A549 (cell line): ENCODE measurements around the gene PANK2. TPM values are rescaled to one million over a fixed set of nuclear protein-coding genes. Genes with fewer than 3 reads are reported as not detected.
"Not testable (repeated sequence)": the region's sequence is repeated elsewhere in the genome, so short reads cannot be mapped to it uniquely, and the experiment has no call there.

Experiments used
- ATAC-seq, 2 experiments: fragments of 200-7000 bp in 1 of 2; fragments of >200 bp in 1 of 2; cut with Nextera tagmentation in 1 of 2; cut with Tn5 transposase in 1 of 2; 3 replicates each; pipeline versions ENCODE4 v1.8.0 to v1.9.1; 2018 to 2020; ENCODE audit warnings: mild to moderate bottlenecking in 1 of 2, moderate library complexity in 1 of 2
- CTCF ChIA-PET: fragments of 300-600 bp; sonication (Branson Sonifier 250); formaldehyde crosslinking; extraction: SDS; loops from one replicate; lab custom pipeline; 2021; ENCODE audit warnings: antibody characterized with exemption, inconsistent platforms; lab: Yijun Ruan, JAX
- POLR2A ChIA-PET: fragments of 350-600 bp; formaldehyde crosslinking; extraction: SDS; loops from one replicate; lab custom pipeline; 2021; ENCODE audit warnings: antibody characterized with exemption, inconsistent platforms; lab: Yijun Ruan, JAX
- DNase-seq, 2 experiments: peaks; one replicate each; pipeline versions ENCODE4 v3.0.0 to v3.0.0-alpha.2; 2011 to 2016; ENCODE audit warnings: low read depth in 1 of 2, low spot score in 1 of 2
- FAIRE-seq: peaks from 2 replicates; lab custom pipeline; 2011; peaks lifted over from hg19 to GRCh38; lab: Jason Lieb, UNC
- H3K27ac ChIP-seq, 2 experiments: fragments of >200 bp; sonication (Bioruptor Twin); formaldehyde crosslinking; 3 replicates each; pipeline ENCODE4 v1.5.1; 2016 to 2017
- H3K4me1 ChIP-seq: fragments of >200 bp; sonication (Bioruptor Twin); formaldehyde crosslinking; 3 replicates; pipeline ENCODE4 v1.6.1; 2016
- H3K4me2 ChIP-seq: fragments of >200 bp; sonication (Bioruptor Twin); formaldehyde crosslinking; 3 replicates; pipeline ENCODE4 v1.6.1; 2016
- H3K4me3 ChIP-seq: fragments of >200 bp; sonication (Bioruptor Twin); formaldehyde crosslinking; 3 replicates; pipeline ENCODE4 v1.5.1; 2016
- H3K9me3 ChIP-seq: fragments of >200 bp; sonication (Bioruptor Twin); formaldehyde crosslinking; 3 replicates; pipeline ENCODE4 v1.6.1; 2016
- EHF ChIP-seq: fragments of 250-450 bp; sonication (Bioruptor Pico); IDR thresholded peaks from 2 replicates; pipeline ENCODE4 v1.5.0; 2020; ENCODE audit warnings: mild to moderate bottlenecking
- EP300 ChIP-seq, 2 experiments: fragments of >200 bp; sonication (Bioruptor Twin); formaldehyde crosslinking; IDR thresholded peaks; 2 replicates in 1 of 2; 3 replicates in 1 of 2; pipeline ENCODE4 v1.6.1; 2016 to 2017
- ESRRA ChIP-seq: fragments of 150-350 bp; IDR thresholded peaks from 2 replicates; pipeline ENCODE4 v1.6.1; 2014; ENCODE audit warnings: mild to moderate bottlenecking, low read length, borderline replicate concordance
- FOSB ChIP-seq: fragments of 250-450 bp; sonication (Bioruptor Pico); IDR thresholded peaks from 2 replicates; pipeline ENCODE4 v1.5.0; 2020; ENCODE audit warnings: mild to moderate bottlenecking, moderate library complexity
- FOSL2 ChIP-seq, 2 experiments: fragments of 450-650 bp in 1 of 2; fragments of >200 bp in 1 of 2; sonication (Bioruptor Twin) in 1 of 2; formaldehyde crosslinking; IDR thresholded peaks; 2 replicates each; pipeline versions ENCODE4 v1.5.0 to v1.6.1; 2016 to 2020; ENCODE audit warnings: mild to moderate bottlenecking in 1 of 2, moderate library complexity in 1 of 2
- GATA3 ChIP-seq: IDR thresholded peaks from 2 replicates; pipeline ENCODE4 v1.6.1; 2012; ENCODE audit warnings: borderline replicate concordance
- HDAC2 ChIP-seq: fragments of 200-600 bp; sonication (generic); IDR thresholded peaks from 2 replicates; pipeline ENCODE4 v1.6.1; 2016
- KDM1A ChIP-seq: fragments of 200-600 bp; sonication (generic); IDR thresholded peaks from 2 replicates; pipeline ENCODE4 v1.6.1; 2016; ENCODE audit warnings: low read depth, mild to moderate bottlenecking
- KDM5A ChIP-seq: fragments of 200-600 bp; sonication (generic); IDR thresholded peaks from 2 replicates; pipeline ENCODE4 v1.6.1; 2016; ENCODE audit warnings: antibody characterized with exemption, mild to moderate bottlenecking
- MAFK ChIP-seq: fragments of 450-650 bp; IDR thresholded peaks from 2 replicates; pipeline ENCODE4 v1.6.1; 2014; ENCODE audit not compliant: partially characterized antibody
- NFE2L2 ChIP-seq: fragments of 150-350 bp; conservative IDR thresholded peaks from 2 replicates; pipeline ENCODE4 v1.6.1; 2014; ENCODE audit warnings: low read length
- NR3C1 ChIP-seq: fragments of >200 bp; sonication (Bioruptor Twin); formaldehyde crosslinking; IDR thresholded peaks from 3 replicates; pipeline ENCODE4 v1.6.1; 2017
- POLR2A ChIP-seq: IDR thresholded peaks from 2 replicates; pipeline ENCODE4 v1.6.1; 2012; ENCODE audit warnings: mild to moderate bottlenecking, low read length
- POLR2AphosphoS2 ChIP-seq: conservative IDR thresholded peaks from 2 replicates; pipeline ENCODE4 v1.6.1; 2012; ENCODE audit warnings: low read length, improper control_type of control experiment, inconsistent platforms
- RAD21 ChIP-seq, 2 experiments: fragments of >200 bp in 1 of 2; sonication (Bioruptor Twin) in 1 of 2; formaldehyde crosslinking in 1 of 2; IDR thresholded peaks in 1 of 2; conservative IDR thresholded peaks in 1 of 2; 2 replicates in 1 of 2; 3 replicates in 1 of 2; pipeline ENCODE4 v1.6.1; 2012 to 2018; ENCODE audit warnings: inconsistent platforms in 1 of 2
- RARB ChIP-seq: fragments of 250-450 bp; sonication (Bioruptor Pico); IDR thresholded peaks from 2 replicates; pipeline ENCODE4 v1.8.0; 2021; ENCODE audit warnings: mild to moderate bottlenecking, moderate library complexity
- RFX5 ChIP-seq: fragments of 450-650 bp; IDR thresholded peaks from 2 replicates; pipeline ENCODE4 v1.7.1; 2014; ENCODE audit warnings: antibody characterized with exemption, mild to moderate bottlenecking, moderate library complexity
- TFCP2L1 ChIP-seq: fragments of 250-450 bp; sonication (Bioruptor Pico); IDR thresholded peaks from 2 replicates; pipeline ENCODE4 v1.5.0; 2021; ENCODE audit warnings: mild to moderate bottlenecking
- TP53 ChIP-seq: fragments of 250-450 bp; sonication (Bioruptor Pico); IDR thresholded peaks from 2 replicates; pipeline ENCODE4 v1.5.0; 2021; ENCODE audit warnings: mild to moderate bottlenecking, moderate library complexity
- ZSCAN20 ChIP-seq: fragments of 250-450 bp; sonication (Bioruptor Pico); IDR thresholded peaks from 2 replicates; pipeline ENCODE4 v1.8.0; 2022; ENCODE audit warnings: mild to moderate bottlenecking, moderate library complexity
- WGBS: methylation state at CpG from one replicate; pipeline ENCODE4 v1.1.6; 2017; ENCODE audit errors: missing lambda C conversion rate; 5-methylcytosine and 5-hydroxymethylcytosine counted together
- polyA plus RNA-seq, 4 experiments: library from polyadenylated mRNA; depleted of rRNA in 3 of 4; stranded (reverse); fragments of >200 nt; fragmentation: RNase III in 1 of 4; extraction: RNeasy Plus Mini Kit Qiagen cat#74134 plus additional on column Dnase treatment in 1 of 4; gene quantifications; 2 replicates in 3 of 4; 3 replicates in 1 of 4; pipeline ENCODE4 v1.2.3, GENCODE V29; 2011 to 2017
- TF ChIP-seq, protein P1 (sequence below): fragments of 150-350 bp; IDR thresholded peaks from 2 replicates; pipeline ENCODE4 v1.6.1; 2014; ENCODE audit warnings: low read depth, mild to moderate bottlenecking, low read length
- TF ChIP-seq, protein P2 (sequence below): IDR thresholded peaks from 2 replicates; pipeline ENCODE4 v1.6.1; 2012
- TF ChIP-seq, protein P3 (sequence below): fragments of 450-650 bp; IDR thresholded peaks from 2 replicates; pipeline ENCODE4 v1.6.1; 2014; ENCODE audit warnings: antibody characterized with exemption
- TF ChIP-seq, protein P4 (sequence below): fragments of >200 bp; sonication (Bioruptor Twin); formaldehyde crosslinking; IDR thresholded peaks from 3 replicates; pipeline ENCODE4 v1.5.1; 2016

PANK2 gene
- polyA plus RNA-seq, 2 of the 4 experiments (the other 2 are of a cell fraction): 44.6 to 45.9 TPM

GRCh38 chr20:3896302-3896701 is 7.1 kb downstream of the PANK2 start:
- FAIRE-seq: no peak
- no peak for DNase-seq
- no peaks in the 10 kb centered on the region for H3K9me3 ChIP-seq
- peaks cover 88% of the 10 kb centered on the region for H3K4me1 ChIP-seq
- no peak overlapping the region for H3K4me2 ChIP-seq
- H3K4me3 ChIP-seq: no peak overlapping the region
- ATAC-seq: peak in 1 of 2 experiments; percentile 13; a peak in 2 of 6 replicates
- H3K27ac ChIP-seq: 0 out of 6 replicates have a peak overlapping the region, but pooled peaks of 1 of the 2 experiments have one; percentile 1
- POLR2A ChIA-PET: no interaction called here
- CTCF ChIA-PET: interaction anchor here (0.6 to 1.4 kb wide), 2 partner anchors 51 to 76 kb away, joined by 3 to 4 read pairs; partner anchors contain the start of gene AP5S1
- TF ChIP-seq FOSL2 (IDR thresholded peaks at IDR 0.05) (no peak), FOSL2 (CRISPR knock-in tag; IDR thresholded peaks at IDR 0.05) (no peak), RARB (no peak), ZSCAN20 (CRISPR knock-in tag) (no peak), KDM1A (no peak), ESRRA (no peak), TFCP2L1 (CRISPR knock-in tag) (no peak), TP53 (CRISPR knock-in tag) (no peak), GATA3 (no peak), POLR2A (no peak), EHF (CRISPR knock-in tag) (no peak)
- TF ChIP-seq, protein P1, sequence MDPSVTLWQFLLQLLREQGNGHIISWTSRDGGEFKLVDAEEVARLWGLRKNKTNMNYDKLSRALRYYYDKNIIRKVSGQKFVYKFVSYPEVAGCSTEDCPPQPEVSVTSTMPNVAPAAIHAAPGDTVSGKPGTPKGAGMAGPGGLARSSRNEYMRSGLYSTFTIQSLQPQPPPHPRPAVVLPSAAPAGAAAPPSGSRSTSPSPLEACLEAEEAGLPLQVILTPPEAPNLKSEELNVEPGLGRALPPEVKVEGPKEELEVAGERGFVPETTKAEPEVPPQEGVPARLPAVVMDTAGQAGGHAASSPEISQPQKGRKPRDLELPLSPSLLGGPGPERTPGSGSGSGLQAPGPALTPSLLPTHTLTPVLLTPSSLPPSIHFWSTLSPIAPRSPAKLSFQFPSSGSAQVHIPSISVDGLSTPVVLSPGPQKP: no peak
- TF ChIP-seq, protein P2, sequence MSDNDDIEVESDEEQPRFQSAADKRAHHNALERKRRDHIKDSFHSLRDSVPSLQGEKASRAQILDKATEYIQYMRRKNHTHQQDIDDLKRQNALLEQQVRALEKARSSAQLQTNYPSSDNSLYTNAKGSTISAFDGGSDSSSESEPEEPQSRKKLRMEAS: no peak
- TF ChIP-seq, protein P3, sequence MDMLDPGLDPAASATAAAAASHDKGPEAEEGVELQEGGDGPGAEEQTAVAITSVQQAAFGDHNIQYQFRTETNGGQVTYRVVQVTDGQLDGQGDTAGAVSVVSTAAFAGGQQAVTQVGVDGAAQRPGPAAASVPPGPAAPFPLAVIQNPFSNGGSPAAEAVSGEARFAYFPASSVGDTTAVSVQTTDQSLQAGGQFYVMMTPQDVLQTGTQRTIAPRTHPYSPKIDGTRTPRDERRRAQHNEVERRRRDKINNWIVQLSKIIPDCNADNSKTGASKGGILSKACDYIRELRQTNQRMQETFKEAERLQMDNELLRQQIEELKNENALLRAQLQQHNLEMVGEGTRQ: no peak
- TF ChIP-seq, all 56 proteins: peak for 0
- 83% methylated on average over 4 of the region's 4 CpGs for WGBS

DNA sequence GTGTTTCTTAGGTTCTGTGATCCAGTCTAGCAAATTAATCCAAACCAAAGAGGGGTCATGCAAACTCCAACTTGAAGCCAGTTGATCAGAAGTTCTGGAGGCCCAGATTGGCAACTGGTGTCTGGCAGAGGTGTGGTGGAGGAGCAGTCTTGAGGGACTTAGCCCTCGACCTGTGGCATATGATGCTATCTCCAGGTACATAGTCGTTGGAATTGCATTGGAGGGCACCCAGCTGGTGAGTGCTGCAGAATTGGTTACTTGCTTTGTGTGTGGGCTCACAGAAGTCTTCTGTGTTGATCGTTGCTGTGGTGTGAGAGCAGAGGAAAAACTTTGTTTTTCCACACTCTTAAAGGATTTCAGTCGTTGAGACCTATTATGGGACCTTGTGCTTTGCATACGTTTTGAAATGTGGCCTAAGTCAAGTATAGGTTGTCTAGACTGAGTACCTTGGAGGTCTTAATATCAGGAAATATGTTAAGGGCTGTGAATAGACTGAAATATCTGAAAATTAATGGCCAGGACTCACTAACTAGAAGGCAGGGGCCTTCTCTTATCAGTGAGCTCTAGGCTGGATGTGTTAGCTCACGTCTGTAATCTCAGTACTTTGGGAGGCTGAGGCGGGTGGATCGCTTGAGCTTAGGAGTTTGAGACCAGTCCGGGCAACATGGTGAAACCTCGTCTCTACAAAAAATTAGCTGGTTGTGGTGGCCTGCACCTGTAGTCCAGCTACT is 7.8 kb downstream of the PANK2 start:
- FAIRE-seq (no peak), DNase-seq (no peak), ATAC-seq (peak in 1 of 2 experiments; percentile 5; a peak in 1 of 6 replicates)
- Histone ChIP-seq H3K4me2 (no peak overlapping the region), H3K4me1 (peaks cover 87% of the 10 kb centered on the region)
- CTCF ChIA-PET: interaction anchor here (0.9 kb wide), 1 partner anchor 148 kb away, joined by 4 read pairs; no protein-coding TSS in a partner anchor
- TF ChIP-seq RAD21 (conservative IDR thresholded peaks at IDR 0.05 in 1 of 2, IDR thresholded peaks at IDR 0.05 in 1 of 2): no peak
- no peak for TF ChIP-seq NR3C1
- TF ChIP-seq FOSB (CRISPR knock-in tag): no peak
- TF ChIP-seq MAFK: no peak
- TF ChIP-seq TFCP2L1 (CRISPR knock-in tag): no peak
- TF ChIP-seq POLR2AphosphoS2: no peak
- no peak for TF ChIP-seq EP300 (IDR thresholded peaks at IDR 0.05)
- TF ChIP-seq, protein P2: no peak
- no peak for TF ChIP-seq KDM5A
- TF ChIP-seq, protein P4, sequence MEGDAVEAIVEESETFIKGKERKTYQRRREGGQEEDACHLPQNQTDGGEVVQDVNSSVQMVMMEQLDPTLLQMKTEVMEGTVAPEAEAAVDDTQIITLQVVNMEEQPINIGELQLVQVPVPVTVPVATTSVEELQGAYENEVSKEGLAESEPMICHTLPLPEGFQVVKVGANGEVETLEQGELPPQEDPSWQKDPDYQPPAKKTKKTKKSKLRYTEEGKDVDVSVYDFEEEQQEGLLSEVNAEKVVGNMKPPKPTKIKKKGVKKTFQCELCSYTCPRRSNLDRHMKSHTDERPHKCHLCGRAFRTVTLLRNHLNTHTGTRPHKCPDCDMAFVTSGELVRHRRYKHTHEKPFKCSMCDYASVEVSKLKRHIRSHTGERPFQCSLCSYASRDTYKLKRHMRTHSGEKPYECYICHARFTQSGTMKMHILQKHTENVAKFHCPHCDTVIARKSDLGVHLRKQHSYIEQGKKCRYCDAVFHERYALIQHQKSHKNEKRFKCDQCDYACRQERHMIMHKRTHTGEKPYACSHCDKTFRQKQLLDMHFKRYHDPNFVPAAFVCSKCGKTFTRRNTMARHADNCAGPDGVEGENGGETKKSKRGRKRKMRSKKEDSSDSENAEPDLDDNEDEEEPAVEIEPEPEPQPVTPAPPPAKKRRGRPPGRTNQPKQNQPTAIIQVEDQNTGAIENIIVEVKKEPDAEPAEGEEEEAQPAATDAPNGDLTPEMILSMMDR: no peak
- no peak for TF ChIP-seq NFE2L2
- no peak for TF ChIP-seq KDM1A
- TF ChIP-seq ZSCAN20 (CRISPR knock-in tag): no peak
- TF ChIP-seq GATA3: no peak
- no peak for TF ChIP-seq EHF (CRISPR knock-in tag)
- no peak for TF ChIP-seq RFX5
- no peak for TF ChIP-seq HDAC2
- TF ChIP-seq, all 56 proteins: peak for 0
- H3K9me3 ChIP-seq: no peaks in the 10 kb centered on the region
- 85% methylated on average over 10 of the region's 10 CpGs for WGBS
- H3K4me3 ChIP-seq: no peak overlapping the region
- POLR2A ChIA-PET: no interaction called here
- 0 out of 6 replicates have a peak overlapping the region, but pooled peaks of 1 of the 2 experiments have one; percentile 1 for H3K27ac ChIP-seq

- CTCF ChIA-PET: interaction anchor here (0.6 to 1.1 kb wide), 4 partner anchors 31 to 174 kb away, joined by 3 to 7 read pairs (median 3); partner anchors contain the start of gene CENPB
- POLR2A ChIA-PET, ATAC-seq, FAIRE-seq, H3K4me3 ChIP-seq, DNase-seq, H3K27ac ChIP-seq, H3K9me3 ChIP-seq: not testable (repeated sequence)
- WGBS: 77% methylated on average over 9 of the region's 9 CpGs
- H3K4me1 ChIP-seq: peaks cover 81% of the 10 kb centered on the region
- peak overlapping the region; percentile 39 for H3K4me2 ChIP-seq
Observed at GRCh38 chr20:3898181-3898580, 9.0 kb downstream of the PANK2 start.
